K562 (cell line): Measurements from ENCODE around the gene DELE1. TPM values are rescaled to one million over a fixed set of nuclear protein-coding genes. Genes with fewer than 3 reads are reported as not detected.

Experiments
- ARNT ChIP-seq, 2 experiments: fragments of 450-650 bp; IDR thresholded peaks; 2 replicates each; pipeline ENCODE4 v1.6.1; 2016; ENCODE audit warnings: mild to moderate bottlenecking in 1 of 2
- CBX1 ChIP-seq: sonication (generic); IDR thresholded peaks from 2 replicates; pipeline ENCODE4 v1.6.1; 2016; ENCODE audit warnings: antibody characterized with exemption, low read depth, mild to moderate bottlenecking
- HDAC8 ChIP-seq: fragments of 450-650 bp; IDR thresholded peaks from 2 replicates; pipeline ENCODE4 v1.6.1; 2016; ENCODE audit warnings: mild to moderate bottlenecking, missing genetic modification characterization, moderate library complexity, missing compliant biosample characterization
- KAT2B ChIP-seq: IDR thresholded peaks from one replicate; pipeline ENCODE4 v1.6.1; 2012; ENCODE audit warnings: low read depth, mild to moderate bottlenecking, control low read depth, inconsistent platforms, low read length, moderate library complexity
- NR2F6 ChIP-seq: fragments of 450-650 bp; formaldehyde crosslinking; IDR thresholded peaks from 2 replicates; pipeline ENCODE4 v1.4.0; 2020; ENCODE audit warnings: mild to moderate bottlenecking
- NRF1 ChIP-seq, 2 experiments: fragments of 450-650 bp; IDR thresholded peaks in 1 of 2; conservative IDR thresholded peaks in 1 of 2; 2 replicates each; pipeline ENCODE4 v1.6.1; 2014; ENCODE audit warnings: mild to moderate bottlenecking in 2 of 2
- PTBP1 ChIP-seq: fragments of 200-400 bp; formaldehyde crosslinking; IDR thresholded peaks from 2 replicates; pipeline ENCODE4 v1.6.1; 2017; ENCODE audit warnings: low read depth, low read length
- PYGO2 ChIP-seq: fragments of 450-650 bp; IDR thresholded peaks from 2 replicates; pipeline ENCODE4 v1.6.1; 2016; ENCODE audit warnings: mild to moderate bottlenecking, missing genetic modification characterization, moderate library complexity, missing compliant biosample characterization
- SMAD4 ChIP-seq: fragments of 250-450 bp; sonication (Bioruptor Pico); conservative IDR thresholded peaks from 2 replicates; pipeline ENCODE4 v1.8.0; 2021; ENCODE audit warnings: inconsistent platforms, mild to moderate bottlenecking, moderate library complexity
- TCFL5 ChIP-seq: fragments of 250-450 bp; sonication (Bioruptor Pico); conservative IDR thresholded peaks from 2 replicates; pipeline ENCODE4 v1.6.1; 2021; ENCODE audit warnings: mild to moderate bottlenecking, moderate library complexity, matching md5 sums
- ZNF311 ChIP-seq: fragments of 250-450 bp; sonication (Bioruptor Pico); IDR thresholded peaks from 2 replicates; pipeline ENCODE4 v1.4.0; 2020; ENCODE audit warnings: mild to moderate bottlenecking, moderate library complexity
- ZNF785 ChIP-seq: fragments of 250-450 bp; sonication (Bioruptor Pico); IDR thresholded peaks from 2 replicates; pipeline ENCODE4 v1.4.0; 2020; ENCODE audit warnings: mild to moderate bottlenecking
- polyA plus RNA-seq, 8 experiments: library from polyadenylated mRNA; depleted of rRNA in 4 of 8; stranded (reverse) in 5 of 8; unstranded in 3 of 8; fragments of >200 nt; fragmentation: Nextera tagmentation in 2 of 8; fragmentation: Illumina TruSeq in 1 of 8; extraction: Ambion mirVana in 2 of 8; extraction: Trizol in 1 of 8; gene quantifications; 2 replicates each; pipeline versions ENCODE4 v1.2.1 to v1.2.3, GENCODE V29; 2011 to 2014; ENCODE audit warnings: inconsistent platforms in 1 of 8, missing spikeins in 1 of 8
- total RNA-seq, 7 experiments: library from RNA; depleted of rRNA in 6 of 7; stranded (reverse); fragments of >200 nt in 6 of 7; fragmentation: Illumina TruSeq in 2 of 7; extraction: Trizol in 2 of 7; gene quantifications; 2 replicates each; pipeline versions ENCODE4 v1.2.1 to v1.2.3, GENCODE V29; 2011 to 2021; ENCODE audit warnings: low replicate concordance in 1 of 7
- TF ChIP-seq, protein P1 (sequence below): sonication (generic); formaldehyde crosslinking; IDR thresholded peaks from 2 replicates; pipeline ENCODE4 v1.8.0; 2022; ENCODE audit warnings: missing genetic modification reagents, mild to moderate bottlenecking, borderline replicate concordance
- TF ChIP-seq, protein P2 (sequence below), 2 experiments: fragments of 450-650 bp in 1 of 2; sonication (generic) in 1 of 2; formaldehyde crosslinking; conservative IDR thresholded peaks; 2 replicates each; pipeline versions ENCODE4 v1.4.0 to v1.8.1; 2020 to 2022; ENCODE audit warnings: mild to moderate bottlenecking in 1 of 2, missing genetic modification reagents in 1 of 2
- TF ChIP-seq, protein P3 (sequence below): sonication (generic); formaldehyde crosslinking; IDR thresholded peaks from 2 replicates; pipeline ENCODE4 v1.8.1; 2022; ENCODE audit warnings: missing genetic modification reagents
- TF ChIP-seq, protein P4 (sequence below), 2 experiments: fragments of 450-650 bp; IDR thresholded peaks; 2 replicates each; pipeline ENCODE4 v1.6.1; 2018; ENCODE audit warnings: mild to moderate bottlenecking in 2 of 2, low read depth in 1 of 2; ENCODE audit not compliant: partially characterized antibody in 2 of 2

Gene DELE1
- total and polyA plus RNA-seq, 9 of the 15 experiments (the other 6 are each of a cell fraction or from before 2014, with no cell fraction given), result 16.6 to 74.4 (median 49.8) TPM

DNA sequence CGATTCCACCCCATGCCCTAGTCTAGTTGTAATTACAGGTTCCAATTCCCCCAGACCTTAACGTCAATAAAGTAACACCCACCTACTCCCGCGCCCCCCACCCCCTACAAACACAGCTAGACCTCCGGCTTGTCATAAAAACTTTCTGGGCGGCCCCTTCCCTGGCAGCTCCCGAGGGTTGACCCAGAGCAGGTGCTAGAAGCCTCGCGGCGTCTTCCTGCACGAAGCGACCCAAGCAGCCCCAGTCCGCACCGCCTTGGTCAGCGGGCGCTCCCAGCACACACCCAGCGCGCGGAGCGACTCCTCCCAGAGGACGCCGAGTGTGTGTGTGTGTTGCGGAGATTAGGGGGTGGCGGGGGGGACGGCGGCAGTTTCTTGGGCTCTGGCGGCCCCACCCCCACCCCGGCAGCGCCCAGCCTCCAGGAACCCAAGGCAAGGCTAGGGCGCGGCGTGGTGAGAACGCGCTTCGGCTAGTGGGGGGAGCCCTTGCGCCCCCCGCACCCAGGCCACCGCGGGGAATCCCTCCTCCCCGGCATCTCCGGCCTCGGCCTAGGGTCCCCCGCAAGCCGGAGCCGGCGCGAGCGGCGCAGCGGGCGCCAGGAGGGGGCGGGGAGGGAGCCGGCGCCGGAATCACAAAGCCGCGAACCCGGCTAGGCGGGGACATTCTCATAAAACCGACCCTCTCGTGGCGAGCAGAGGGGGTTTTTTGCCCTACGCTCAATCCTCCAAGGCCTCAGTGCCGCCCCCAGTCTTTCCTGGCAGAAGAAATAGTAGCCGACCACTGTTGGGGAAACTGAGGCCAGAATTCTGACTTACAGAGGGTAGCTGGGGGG, 47.7 kb upstream of the DELE1 start (continued):
- TF ChIP-seq NR2F6 (CRISPR knock-in tag) (no peak), ZNF311 (no peak), ZNF785 (CRISPR knock-in tag) (no peak), PYGO2 (no peak), CBX1 (0 out of 2 replicates have a peak, but pooled peaks have one; percentile 33), SMAD4 (peak; percentile 90), PTBP1 (no peak), NRF1 (conservative IDR thresholded peaks at IDR 0.05 in 1 of 2, IDR thresholded peaks at IDR 0.05 in 1 of 2) (peak; percentile 44 to 50; a peak in 3 of 4 replicates), HDAC8 (tag) (no peak), KAT2B (no peak), TCFL5 (CRISPR knock-in tag) (no peak), ARNT (IDR thresholded peaks at IDR 0.05) (no peak)
- TF ChIP-seq, protein P1, sequence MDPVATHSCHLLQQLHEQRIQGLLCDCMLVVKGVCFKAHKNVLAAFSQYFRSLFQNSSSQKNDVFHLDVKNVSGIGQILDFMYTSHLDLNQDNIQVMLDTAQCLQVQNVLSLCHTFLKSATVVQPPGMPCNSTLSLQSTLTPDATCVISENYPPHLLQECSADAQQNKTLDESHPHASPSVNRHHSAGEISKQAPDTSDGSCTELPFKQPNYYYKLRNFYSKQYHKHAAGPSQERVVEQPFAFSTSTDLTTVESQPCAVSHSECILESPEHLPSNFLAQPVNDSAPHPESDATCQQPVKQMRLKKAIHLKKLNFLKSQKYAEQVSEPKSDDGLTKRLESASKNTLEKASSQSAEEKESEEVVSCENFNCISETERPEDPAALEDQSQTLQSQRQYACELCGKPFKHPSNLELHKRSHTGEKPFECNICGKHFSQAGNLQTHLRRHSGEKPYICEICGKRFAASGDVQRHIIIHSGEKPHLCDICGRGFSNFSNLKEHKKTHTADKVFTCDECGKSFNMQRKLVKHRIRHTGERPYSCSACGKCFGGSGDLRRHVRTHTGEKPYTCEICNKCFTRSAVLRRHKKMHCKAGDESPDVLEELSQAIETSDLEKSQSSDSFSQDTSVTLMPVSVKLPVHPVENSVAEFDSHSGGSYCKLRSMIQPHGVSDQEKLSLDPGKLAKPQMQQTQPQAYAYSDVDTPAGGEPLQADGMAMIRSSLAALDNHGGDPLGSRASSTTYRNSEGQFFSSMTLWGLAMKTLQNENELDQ (CRISPR knock-in tag), result no peak; the same call in 1 of the 2 replicates
- TF ChIP-seq, protein P2, sequence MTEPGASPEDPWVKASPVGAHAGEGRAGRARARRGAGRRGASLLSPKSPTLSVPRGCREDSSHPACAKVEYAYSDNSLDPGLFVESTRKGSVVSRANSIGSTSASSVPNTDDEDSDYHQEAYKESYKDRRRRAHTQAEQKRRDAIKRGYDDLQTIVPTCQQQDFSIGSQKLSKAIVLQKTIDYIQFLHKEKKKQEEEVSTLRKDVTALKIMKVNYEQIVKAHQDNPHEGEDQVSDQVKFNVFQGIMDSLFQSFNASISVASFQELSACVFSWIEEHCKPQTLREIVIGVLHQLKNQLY (CRISPR knock-in tag; conservative IDR thresholded peaks at IDR 0.05), result no peak
- TF ChIP-seq, protein P3, sequence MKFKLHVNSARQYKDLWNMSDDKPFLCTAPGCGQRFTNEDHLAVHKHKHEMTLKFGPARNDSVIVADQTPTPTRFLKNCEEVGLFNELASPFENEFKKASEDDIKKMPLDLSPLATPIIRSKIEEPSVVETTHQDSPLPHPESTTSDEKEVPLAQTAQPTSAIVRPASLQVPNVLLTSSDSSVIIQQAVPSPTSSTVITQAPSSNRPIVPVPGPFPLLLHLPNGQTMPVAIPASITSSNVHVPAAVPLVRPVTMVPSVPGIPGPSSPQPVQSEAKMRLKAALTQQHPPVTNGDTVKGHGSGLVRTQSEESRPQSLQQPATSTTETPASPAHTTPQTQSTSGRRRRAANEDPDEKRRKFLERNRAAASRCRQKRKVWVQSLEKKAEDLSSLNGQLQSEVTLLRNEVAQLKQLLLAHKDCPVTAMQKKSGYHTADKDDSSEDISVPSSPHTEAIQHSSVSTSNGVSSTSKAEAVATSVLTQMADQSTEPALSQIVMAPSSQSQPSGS (CRISPR knock-in tag), result no peak
- TF ChIP-seq, protein P4, sequence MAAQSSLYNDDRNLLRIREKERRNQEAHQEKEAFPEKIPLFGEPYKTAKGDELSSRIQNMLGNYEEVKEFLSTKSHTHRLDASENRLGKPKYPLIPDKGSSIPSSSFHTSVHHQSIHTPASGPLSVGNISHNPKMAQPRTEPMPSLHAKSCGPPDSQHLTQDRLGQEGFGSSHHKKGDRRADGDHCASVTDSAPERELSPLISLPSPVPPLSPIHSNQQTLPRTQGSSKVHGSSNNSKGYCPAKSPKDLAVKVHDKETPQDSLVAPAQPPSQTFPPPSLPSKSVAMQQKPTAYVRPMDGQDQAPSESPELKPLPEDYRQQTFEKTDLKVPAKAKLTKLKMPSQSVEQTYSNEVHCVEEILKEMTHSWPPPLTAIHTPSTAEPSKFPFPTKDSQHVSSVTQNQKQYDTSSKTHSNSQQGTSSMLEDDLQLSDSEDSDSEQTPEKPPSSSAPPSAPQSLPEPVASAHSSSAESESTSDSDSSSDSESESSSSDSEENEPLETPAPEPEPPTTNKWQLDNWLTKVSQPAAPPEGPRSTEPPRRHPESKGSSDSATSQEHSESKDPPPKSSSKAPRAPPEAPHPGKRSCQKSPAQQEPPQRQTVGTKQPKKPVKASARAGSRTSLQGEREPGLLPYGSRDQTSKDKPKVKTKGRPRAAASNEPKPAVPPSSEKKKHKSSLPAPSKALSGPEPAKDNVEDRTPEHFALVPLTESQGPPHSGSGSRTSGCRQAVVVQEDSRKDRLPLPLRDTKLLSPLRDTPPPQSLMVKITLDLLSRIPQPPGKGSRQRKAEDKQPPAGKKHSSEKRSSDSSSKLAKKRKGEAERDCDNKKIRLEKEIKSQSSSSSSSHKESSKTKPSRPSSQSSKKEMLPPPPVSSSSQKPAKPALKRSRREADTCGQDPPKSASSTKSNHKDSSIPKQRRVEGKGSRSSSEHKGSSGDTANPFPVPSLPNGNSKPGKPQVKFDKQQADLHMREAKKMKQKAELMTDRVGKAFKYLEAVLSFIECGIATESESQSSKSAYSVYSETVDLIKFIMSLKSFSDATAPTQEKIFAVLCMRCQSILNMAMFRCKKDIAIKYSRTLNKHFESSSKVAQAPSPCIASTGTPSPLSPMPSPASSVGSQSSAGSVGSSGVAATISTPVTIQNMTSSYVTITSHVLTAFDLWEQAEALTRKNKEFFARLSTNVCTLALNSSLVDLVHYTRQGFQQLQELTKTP (IDR thresholded peaks at IDR 0.05; ENCODE audit: low read depth in 1 of 2, partially characterized antibody in 2 of 2), result no peak
